ENCODE results near the gene IFT25. TPM values are rescaled to one million over a fixed set of nuclear protein-coding genes. Genes with fewer than 3 reads are reported as not detected.
"Not testable (repeated sequence)": the region's sequence is repeated elsewhere in the genome, so short reads cannot be mapped to it uniquely, and the experiment has no call there.

IFT25 gene
- total RNA-seq = 31.5 and 37.9 TPM in 2 replicates

GRCh38 chr1:53945433-53946251 lies at the start of gene IFT25:
IFT25 (minus strand) TSS chr1:53945699; CDS start chr1:53940082, 5,617 bp downstream.
- H3K4me3 ChIP-seq (ENCODE audit: low read depth, low read length) = peak within 1 kb of the TSS; percentile 76
- TF ChIP-seq, protein P1, sequence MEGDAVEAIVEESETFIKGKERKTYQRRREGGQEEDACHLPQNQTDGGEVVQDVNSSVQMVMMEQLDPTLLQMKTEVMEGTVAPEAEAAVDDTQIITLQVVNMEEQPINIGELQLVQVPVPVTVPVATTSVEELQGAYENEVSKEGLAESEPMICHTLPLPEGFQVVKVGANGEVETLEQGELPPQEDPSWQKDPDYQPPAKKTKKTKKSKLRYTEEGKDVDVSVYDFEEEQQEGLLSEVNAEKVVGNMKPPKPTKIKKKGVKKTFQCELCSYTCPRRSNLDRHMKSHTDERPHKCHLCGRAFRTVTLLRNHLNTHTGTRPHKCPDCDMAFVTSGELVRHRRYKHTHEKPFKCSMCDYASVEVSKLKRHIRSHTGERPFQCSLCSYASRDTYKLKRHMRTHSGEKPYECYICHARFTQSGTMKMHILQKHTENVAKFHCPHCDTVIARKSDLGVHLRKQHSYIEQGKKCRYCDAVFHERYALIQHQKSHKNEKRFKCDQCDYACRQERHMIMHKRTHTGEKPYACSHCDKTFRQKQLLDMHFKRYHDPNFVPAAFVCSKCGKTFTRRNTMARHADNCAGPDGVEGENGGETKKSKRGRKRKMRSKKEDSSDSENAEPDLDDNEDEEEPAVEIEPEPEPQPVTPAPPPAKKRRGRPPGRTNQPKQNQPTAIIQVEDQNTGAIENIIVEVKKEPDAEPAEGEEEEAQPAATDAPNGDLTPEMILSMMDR (conservative IDR thresholded peaks at IDR 0.05; ENCODE audit: low read depth, low read length) = no peak
- DNase-seq (ENCODE audit: low read depth) = peak; percentile 35

DNA sequence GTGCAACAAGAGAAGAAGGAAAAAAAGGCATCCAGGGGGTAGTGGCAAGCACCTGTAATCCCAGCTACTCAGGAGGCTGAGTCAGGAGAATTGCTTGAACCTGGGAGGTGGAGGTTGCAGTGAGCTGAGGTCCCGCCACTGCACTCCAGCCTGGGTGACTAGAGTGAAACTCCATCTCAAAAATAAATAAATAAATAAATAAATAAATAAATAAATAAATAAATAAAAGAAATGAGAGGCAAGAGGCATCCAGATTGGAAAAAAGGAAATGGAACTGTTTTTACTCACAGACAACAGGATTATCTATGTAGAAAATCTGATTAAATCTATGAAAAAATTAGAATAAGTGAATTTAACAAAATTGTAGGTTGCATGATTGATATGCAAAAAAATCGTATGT lies 49.0 kb upstream of the IFT25 start:
- not testable (repeated sequence) for H3K4me3 ChIP-seq (ENCODE audit: low read depth, low read length); DNase-seq (ENCODE audit: low read depth)

DNA sequence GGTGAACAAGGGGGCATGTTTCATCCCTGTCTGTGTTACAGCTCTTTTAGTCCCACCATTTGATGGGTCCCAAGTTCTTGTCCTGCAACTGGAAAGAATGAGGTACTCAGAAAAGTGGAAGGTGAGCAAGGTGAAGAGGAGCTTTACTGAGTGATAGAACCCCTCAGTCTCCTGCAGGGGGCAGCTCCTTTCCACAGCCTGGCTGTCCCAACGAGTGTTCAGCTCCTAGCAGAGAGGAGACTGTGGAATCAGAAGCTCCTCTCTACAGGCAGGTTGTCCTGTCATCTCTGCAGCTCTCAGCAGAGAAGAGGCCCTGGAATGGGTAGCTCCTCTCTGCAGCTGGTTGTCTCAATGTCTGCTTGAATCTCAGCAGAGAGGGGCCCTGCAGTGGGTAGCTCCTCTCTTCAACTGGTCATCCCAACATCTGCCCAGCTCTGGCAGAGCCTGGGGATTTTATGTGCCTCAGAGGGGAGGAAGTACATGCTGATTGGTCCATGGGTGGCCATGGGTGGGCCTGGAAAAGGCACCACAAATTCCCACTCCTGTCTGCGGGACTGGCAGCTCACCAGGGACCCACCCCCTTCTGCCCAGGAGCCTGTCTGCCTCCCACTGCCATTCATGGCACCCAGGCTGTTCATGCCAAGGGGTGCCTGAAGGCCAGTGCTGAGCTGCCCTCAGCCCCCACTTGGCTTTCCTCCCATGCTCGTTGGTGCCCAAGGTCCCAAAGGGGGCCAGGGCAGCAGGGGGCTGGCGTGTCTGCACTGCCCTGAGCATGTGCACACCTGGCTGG lies 46.8 kb upstream of the IFT25 start:
- DNase-seq (ENCODE audit: low read depth) = no peak
- TF ChIP-seq, protein P1 (conservative IDR thresholded peaks at IDR 0.05; ENCODE audit: low read depth, low read length) = peak; percentile 18
- no peak overlapping the region for H3K4me3 ChIP-seq (ENCODE audit: low read depth, low read length)

GRCh38 chr1:53987880-53988279 lies 42.4 kb upstream of the IFT25 start:
- H3K4me3 ChIP-seq (ENCODE audit: low read depth, low read length) = no peak overlapping the region
- TF ChIP-seq, protein P1 (conservative IDR thresholded peaks at IDR 0.05; ENCODE audit: low read depth, low read length) = no peak

GRCh38 chr1:53986458-53986857 lies 41.0 kb upstream of the IFT25 start:
- TF ChIP-seq, protein P1 (conservative IDR thresholded peaks at IDR 0.05; ENCODE audit: low read depth, low read length) = no peak

More at GRCh38 chr1:53987880-53988279, 42.4 kb upstream of the IFT25 start:
- DNase-seq (ENCODE audit: low read depth) = no peak

DNA sequence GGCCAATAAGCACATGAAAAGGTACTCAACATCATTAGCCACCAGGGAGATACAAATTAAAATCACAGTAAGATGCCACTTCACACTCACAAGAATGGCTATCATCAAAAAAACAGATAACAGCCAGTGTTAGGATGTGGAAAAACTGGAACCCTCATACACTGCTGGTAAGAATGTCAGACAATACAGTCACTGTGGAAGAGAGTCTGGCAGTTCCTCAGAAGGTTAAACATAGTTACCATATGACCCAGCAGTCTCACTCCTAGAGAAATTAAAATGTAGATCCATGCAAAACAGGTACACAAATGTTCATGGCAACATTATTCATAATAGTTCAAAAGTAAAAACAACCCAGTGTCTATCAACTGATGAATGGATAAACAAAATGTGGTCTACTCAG lies 39.2 kb upstream of the IFT25 start:
- H3K4me3 ChIP-seq (ENCODE audit: low read depth, low read length) = no peak overlapping the region
- TF ChIP-seq, protein P1 (conservative IDR thresholded peaks at IDR 0.05; ENCODE audit: low read depth, low read length) = no peak
- DNase-seq (ENCODE audit: low read depth) = no peak

More at GRCh38 chr1:53986458-53986857, 41.0 kb upstream of the IFT25 start:
- no peak for DNase-seq (ENCODE audit: low read depth)
- H3K4me3 ChIP-seq (ENCODE audit: low read depth, low read length) = no peak overlapping the region

DNA sequence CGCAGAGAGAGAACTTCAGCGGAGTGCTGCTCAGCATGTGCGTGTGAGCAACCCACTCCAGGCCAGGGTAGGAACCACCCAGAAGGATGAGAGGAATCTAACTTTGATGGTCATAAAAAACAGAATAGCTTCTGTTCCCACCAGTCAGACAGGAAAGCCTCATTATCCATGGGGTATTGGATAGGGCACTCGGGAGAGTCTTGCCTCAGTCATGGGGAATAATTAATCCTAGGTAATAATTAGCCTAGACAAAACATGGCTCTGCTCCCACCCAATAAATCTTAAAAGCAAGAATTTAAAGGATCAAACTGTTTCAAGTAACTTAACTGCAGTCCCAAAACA lies 37.2 kb upstream of the IFT25 start:
- peak; percentile 51 for DNase-seq (ENCODE audit: low read depth)
- TF ChIP-seq, protein P1 (conservative IDR thresholded peaks at IDR 0.05; ENCODE audit: low read depth, low read length) = no peak

More for the DNA sequence above, 37.2 kb upstream of the IFT25 start:
- peak overlapping the region; percentile 49 for H3K4me3 ChIP-seq (ENCODE audit: low read depth, low read length)
